ENCODE measurements around the gene PDE6A. TPM values are rescaled to one million over a fixed set of nuclear protein-coding genes. Genes with fewer than 3 reads are reported as not detected.

The PDE6A gene
- total RNA-seq, 1 experiment from 2014 or later = 0.42 TPM

GRCh38 chr5:149849966-149850910, 94.4 kb downstream of the PDE6A start:
- no TSS peak for BruUV-seq (replicated peaks)
- ChIA-PET CTCF (interaction anchor here (0.5 to 42.7 kb wide), 14 partner anchors 9 to 1726 kb away, joined by 3 to 1621 read pairs (median 4); partner anchors contain the start of genes PDE6A and SLC26A2), POLR2A (interaction anchor here (0.6 to 13.1 kb wide), 6 partner anchors 8 to 557 kb away, joined by 3 to 186 read pairs (median 5); partner anchors contain the start of gene SLC26A2)
- Mint-ChIP-seq H3K36me3 (ENCODE audit: insufficient read depth, unreplicated experiment) (peaks cover 27% of the 10 kb centered on the region), H3K27ac (ENCODE audit: low read depth, unreplicated experiment) (no peak overlapping the region), H3K4me1 (ENCODE audit: insufficient read depth, unreplicated experiment) (peaks cover 7% of the 10 kb centered on the region), H3K9me3 (ENCODE audit: unreplicated experiment) (no peaks in the 10 kb centered on the region), H3K27me3 (ENCODE audit: insufficient read depth, unreplicated experiment) (no peaks in the 10 kb centered on the region), H3K4me3 (ENCODE audit: unreplicated experiment) (no peak overlapping the region)
- intact Hi-C loops (cut with micrococcal nuclease) = no loop called here
- DNase-seq (ENCODE audit: unreplicated experiment) = no peak
- no peak for TF ChIP-seq CTCF (IDR thresholded peaks at IDR 0.05; ENCODE audit: unreplicated experiment)

GRCh38 chr5:149849280-149849965, 95.2 kb downstream of the PDE6A start:
- H3K27me3 Mint-ChIP-seq (ENCODE audit: insufficient read depth, unreplicated experiment) = no peaks in the 10 kb centered on the region
- TF ChIP-seq CTCF (IDR thresholded peaks at IDR 0.05; ENCODE audit: unreplicated experiment) = no peak
- BruUV-seq (replicated peaks) = no TSS peak
- intact Hi-C loops (cut with micrococcal nuclease) = no loop called here
- CTCF ChIA-PET = interaction anchor here (0.6 to 42.7 kb wide), 7 partner anchors 8 to 294 kb away, joined by 3 to 1621 read pairs (median 5); partner anchors contain the start of genes PDE6A and SLC26A2
- H3K9me3 Mint-ChIP-seq (ENCODE audit: unreplicated experiment) = no peaks in the 10 kb centered on the region
- DNase-seq (ENCODE audit: unreplicated experiment) = no peak
- POLR2A ChIA-PET = interaction anchor here (0.6 to 13.1 kb wide), 5 partner anchors 11 to 557 kb away, joined by 3 to 186 read pairs (median 7); partner anchors contain the start of gene SLC26A2
- peaks cover 7% of the 10 kb centered on the region for H3K4me1 Mint-ChIP-seq (ENCODE audit: insufficient read depth, unreplicated experiment)
- H3K27ac Mint-ChIP-seq (ENCODE audit: low read depth, unreplicated experiment) = no peak overlapping the region
- H3K4me3 Mint-ChIP-seq (ENCODE audit: unreplicated experiment) = no peak overlapping the region
- peaks cover 33% of the 10 kb centered on the region for H3K36me3 Mint-ChIP-seq (ENCODE audit: insufficient read depth, unreplicated experiment)

GRCh38 chr5:149847611-149848010, 97.0 kb downstream of the PDE6A start:
- ChIA-PET CTCF (interaction anchor here (0.5 to 42.7 kb wide), 10 partner anchors 6 to 440 kb away, joined by 3 to 1621 read pairs (median 3); partner anchors contain the start of genes PDE6A and SLC26A2), POLR2A (interaction anchor here (0.6 to 2.7 kb wide), 5 partner anchors 8 to 133 kb away, joined by 3 to 8 read pairs (median 7); no protein-coding TSS in a partner anchor)
- H3K36me3 Mint-ChIP-seq (ENCODE audit: insufficient read depth, unreplicated experiment) = peaks cover 33% of the 10 kb centered on the region
- no peaks in the 10 kb centered on the region for H3K4me1 Mint-ChIP-seq (ENCODE audit: insufficient read depth, unreplicated experiment)
- intact Hi-C loops (cut with micrococcal nuclease) = no loop called here
- H3K27ac Mint-ChIP-seq (ENCODE audit: low read depth, unreplicated experiment) = no peak overlapping the region
- no peak for DNase-seq (ENCODE audit: unreplicated experiment)
- H3K27me3 Mint-ChIP-seq (ENCODE audit: insufficient read depth, unreplicated experiment) = no peaks in the 10 kb centered on the region
- H3K4me3 Mint-ChIP-seq (ENCODE audit: unreplicated experiment) = no peak overlapping the region
- H3K9me3 Mint-ChIP-seq (ENCODE audit: unreplicated experiment) = no peaks in the 10 kb centered on the region
- BruUV-seq (replicated peaks) = no TSS peak
- TF ChIP-seq CTCF (IDR thresholded peaks at IDR 0.05; ENCODE audit: unreplicated experiment) = no peak

Data from MCF 10A (cell line).